GM18519 (cell line): ENCODE results near the gene LAMC3.
A peak's percentile ranks its signal among the peaks of the same experiment; 100 is the strongest.
"Not testable (repeated sequence)": the region's sequence is repeated elsewhere in the genome, so short reads cannot be mapped to it uniquely, and the experiment has no call there.

Experiments used
- ATAC-seq: cut with Tn5 transposase; IDR thresholded peaks from one replicate; pipeline ENCODE4 v1.9.1; 2021; ENCODE audit warnings: mild to moderate bottlenecking, moderate library complexity; ENCODE audit not compliant: unreplicated experiment, low FRiP score

The LAMC3 gene

GRCh38 chr9:131112374-131113154, 103.6 kb downstream of the LAMC3 start:
- ATAC-seq = no peak

DNA sequence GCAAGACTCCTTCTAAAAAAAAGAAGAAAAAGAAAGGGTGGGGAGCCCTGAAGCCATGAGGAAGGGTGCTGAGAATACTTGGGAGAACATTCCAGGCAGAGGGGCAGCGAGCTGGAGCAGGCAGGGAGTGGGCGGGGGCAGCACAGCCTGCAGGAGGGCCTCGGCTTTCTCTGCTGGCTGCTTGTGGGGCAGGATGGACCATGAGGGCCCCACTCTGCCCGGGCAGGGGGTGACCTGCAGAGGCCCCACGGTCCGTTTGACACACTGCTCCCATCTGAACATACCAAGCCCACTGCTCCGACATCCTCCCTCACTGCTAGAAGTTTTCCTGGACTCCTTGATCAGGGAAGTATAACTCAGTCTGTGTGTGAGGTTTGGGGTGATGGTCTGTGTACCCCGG, 104.7 kb downstream of the LAMC3 start:
- no peak for ATAC-seq

- ATAC-seq = no peak
These were observed 105.1 kb downstream of the LAMC3 start for GRCh38 chr9:131114084-131114535.

- ATAC-seq = not testable (repeated sequence)
These were observed 106.4 kb downstream of the LAMC3 start for GRCh38 chr9:131115360-131115742.

- ATAC-seq = no peak
These were observed 107.5 kb downstream of the LAMC3 start for GRCh38 chr9:131116281-131117120.

DNA sequence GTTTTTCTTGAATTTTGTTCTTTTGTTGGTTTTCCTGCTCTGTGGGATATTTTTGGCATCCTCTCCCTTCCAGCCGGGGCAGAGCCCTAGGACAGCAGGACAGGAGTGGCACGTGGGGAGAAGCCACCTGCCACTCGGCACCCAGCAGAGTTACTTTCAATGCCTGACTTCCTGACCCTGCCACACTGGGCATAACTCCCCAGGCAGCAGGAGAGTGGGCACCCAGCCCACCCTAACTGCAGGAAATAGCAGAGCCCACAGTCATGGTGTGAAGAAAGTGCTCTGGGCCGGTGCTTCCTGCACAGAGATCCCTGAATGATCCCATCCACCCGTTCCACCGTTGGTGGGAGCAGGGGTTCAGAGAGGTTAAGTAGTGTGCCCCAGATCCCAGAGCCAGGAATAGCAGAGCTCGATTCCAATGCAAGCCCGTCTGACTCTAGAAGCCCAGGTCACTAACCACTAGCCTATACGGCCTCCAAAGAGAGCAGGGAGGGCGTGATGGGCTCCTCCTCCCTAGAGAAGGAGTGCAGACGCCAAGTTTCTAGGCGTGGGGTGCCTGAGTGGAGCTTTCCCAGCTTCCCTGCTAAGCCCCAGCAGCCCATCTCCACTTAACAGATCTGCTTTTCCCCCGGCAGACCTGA, 108.3 kb downstream of the LAMC3 start:
- no peak for ATAC-seq

- ATAC-seq = no peak
These were observed 108.8 kb downstream of the LAMC3 start for GRCh38 chr9:131117762-131118145.

DNA sequence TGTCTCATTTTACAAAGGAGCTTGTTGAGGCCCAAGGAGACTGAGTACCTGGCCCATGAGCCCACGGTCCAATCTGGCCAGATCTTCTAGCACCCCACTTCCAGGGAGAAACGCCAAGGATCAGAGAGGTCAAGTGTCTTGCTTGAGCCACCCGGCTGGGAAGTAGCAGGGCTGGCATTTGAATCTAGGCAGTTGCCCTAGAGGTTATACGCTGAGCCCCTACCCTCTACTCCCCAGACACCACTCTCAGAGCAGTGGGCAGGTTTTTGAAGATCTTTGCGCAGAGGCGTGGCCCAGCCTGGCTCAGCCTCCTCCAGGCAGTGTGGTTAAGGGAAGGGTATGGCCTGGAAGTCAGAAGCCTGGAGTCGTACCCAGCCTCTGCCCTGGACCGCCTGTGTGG, 110.6 kb downstream of the LAMC3 start:
- no peak for ATAC-seq

GRCh38 chr9:131120620-131121228, 111.8 kb downstream of the LAMC3 start:
- no peak for ATAC-seq

DNA sequence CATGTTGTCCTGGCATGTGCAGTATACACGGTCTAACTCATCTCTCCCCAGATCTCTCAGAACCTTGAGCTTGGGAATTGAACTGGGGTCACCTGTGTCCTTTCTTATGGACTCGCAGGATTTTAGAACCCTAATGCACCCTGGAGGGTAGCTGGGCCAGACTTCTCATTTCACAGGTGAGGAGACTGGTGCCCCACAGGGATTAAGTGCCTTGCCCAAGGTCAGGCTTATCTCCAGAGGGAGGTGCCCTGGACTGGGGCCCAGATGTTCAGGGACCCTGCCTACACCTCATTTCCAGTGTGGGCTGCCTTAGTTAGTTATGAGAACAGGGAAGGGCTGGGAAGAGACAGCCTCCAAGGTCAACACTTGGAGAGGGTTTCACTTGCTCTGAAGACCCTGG, 112.4 kb downstream of the LAMC3 start:
- no peak for ATAC-seq

GRCh38 chr9:131122158-131122557, 113.2 kb downstream of the LAMC3 start:
- ATAC-seq = no peak

- ATAC-seq = no peak
These were observed 116.0 kb downstream of the LAMC3 start for GRCh38 chr9:131125038-131125287.

- peak; percentile 70 for ATAC-seq
These were observed 116.5 kb downstream of the LAMC3 start, which contains the start of gene NUP214 for GRCh38 chr9:131125288-131126058. NUP214 (plus strand) TSS chr9:131125586; CDS start chr9:131125705, 119 bp downstream.

DNA sequence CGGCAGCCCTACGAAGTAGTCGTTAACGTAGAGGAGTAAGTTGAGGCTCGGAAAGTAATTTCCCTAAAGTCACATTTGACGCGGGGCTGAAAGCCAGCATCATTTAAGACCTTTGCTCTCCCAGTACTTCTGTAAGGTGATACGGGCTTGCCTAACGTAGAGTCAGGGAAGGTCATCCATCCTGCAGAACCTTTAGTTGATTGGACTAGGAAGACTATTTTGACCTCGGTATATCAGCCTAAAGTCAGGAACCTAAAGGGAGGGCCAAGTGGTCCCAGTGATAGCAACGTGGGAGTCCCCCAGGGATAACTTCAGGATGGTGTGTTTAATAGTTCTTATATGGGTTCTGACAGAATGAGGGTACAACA, 117.1 kb downstream of the LAMC3 start:
- no peak for ATAC-seq

- no peak for ATAC-seq
These were observed 120.2 kb downstream of the LAMC3 start for GRCh38 chr9:131129183-131129582.

DNA sequence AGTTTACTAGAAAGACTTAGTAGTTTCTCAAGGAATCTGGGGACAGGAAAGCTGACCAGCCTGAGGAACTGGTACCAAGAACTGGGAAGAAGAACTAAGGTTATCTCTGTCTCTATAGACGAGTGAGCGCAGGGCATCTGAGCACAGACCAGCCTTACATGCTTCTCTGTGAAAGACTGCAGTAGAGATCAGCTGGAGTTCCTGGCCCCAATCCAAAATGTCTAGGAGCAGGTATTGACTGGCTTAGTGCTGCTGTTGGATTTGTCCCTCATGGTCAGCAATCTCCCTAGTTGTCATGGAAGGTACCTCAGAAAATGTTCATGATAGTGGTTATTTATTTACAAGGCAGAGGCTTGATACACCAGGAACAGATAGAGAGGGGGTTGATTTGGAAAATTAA, 129.7 kb downstream of the LAMC3 start:
- no peak for ATAC-seq

GRCh38 chr9:131140112-131140511, 131.1 kb downstream of the LAMC3 start:
- ATAC-seq = no peak

DNA sequence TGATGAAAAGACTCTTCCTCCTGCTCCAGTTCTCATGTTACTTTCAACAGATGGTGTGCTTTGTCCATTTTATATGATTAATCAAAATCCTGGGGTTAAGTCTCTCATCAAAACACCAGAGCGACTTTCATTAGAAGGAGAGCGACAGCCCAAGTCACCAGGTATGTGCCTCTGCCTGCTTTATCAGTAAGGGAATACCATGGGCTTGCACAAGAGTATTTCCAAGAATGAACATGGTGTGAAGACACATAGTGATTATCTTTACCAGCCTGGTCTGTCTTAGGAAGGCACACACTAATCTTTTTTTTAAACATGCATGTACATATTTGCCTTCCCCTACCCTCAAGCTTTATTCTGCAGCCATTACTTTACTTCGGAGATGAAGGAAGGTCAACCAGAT, 131.6 kb downstream of the LAMC3 start:
- no peak for ATAC-seq

GRCh38 chr9:131142160-131142559, 133.2 kb downstream of the LAMC3 start:
- no peak for ATAC-seq
